NAMALWA (cell line): ENCODE data around the gene CPN2.
A peak's percentile ranks its signal among the peaks of the same experiment; 100 is the strongest.

ENCODE experiments used
- DNase-seq: peaks from one replicate; pipeline ENCODE4 v3.0.0-alpha.2; 2015; ENCODE audit warnings: low spot score

Gene CPN2

DNA sequence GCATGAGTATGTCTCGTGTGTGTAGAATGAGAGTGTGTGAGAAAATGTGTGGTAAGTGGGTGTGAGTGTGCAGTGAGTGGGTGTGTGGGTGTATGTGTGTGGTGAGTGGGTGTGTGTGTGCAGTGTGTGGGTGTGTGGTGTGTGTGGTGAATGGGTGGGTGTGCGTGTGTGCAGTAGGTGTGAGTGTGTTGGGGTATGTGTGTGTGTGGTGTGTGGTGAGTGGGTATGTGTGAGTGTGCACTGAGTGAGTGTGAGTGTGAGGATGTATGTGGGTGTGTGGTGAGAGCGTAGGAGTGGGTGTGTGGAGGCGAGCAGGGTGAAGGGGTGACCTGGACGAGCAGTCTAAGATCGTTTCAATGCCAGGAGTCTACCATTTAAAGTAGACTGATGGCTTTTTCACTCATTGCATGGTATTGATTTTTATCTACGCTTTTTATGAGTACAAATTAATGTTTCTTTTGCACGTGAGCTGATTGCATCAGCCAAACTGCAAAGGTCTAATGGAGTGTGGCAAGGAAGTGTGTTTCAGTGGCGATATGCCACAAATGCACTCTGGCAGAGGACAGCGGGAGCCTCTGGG, 1.6 kb upstream of the CPN2 start:
- no peak for DNase-seq

DNA sequence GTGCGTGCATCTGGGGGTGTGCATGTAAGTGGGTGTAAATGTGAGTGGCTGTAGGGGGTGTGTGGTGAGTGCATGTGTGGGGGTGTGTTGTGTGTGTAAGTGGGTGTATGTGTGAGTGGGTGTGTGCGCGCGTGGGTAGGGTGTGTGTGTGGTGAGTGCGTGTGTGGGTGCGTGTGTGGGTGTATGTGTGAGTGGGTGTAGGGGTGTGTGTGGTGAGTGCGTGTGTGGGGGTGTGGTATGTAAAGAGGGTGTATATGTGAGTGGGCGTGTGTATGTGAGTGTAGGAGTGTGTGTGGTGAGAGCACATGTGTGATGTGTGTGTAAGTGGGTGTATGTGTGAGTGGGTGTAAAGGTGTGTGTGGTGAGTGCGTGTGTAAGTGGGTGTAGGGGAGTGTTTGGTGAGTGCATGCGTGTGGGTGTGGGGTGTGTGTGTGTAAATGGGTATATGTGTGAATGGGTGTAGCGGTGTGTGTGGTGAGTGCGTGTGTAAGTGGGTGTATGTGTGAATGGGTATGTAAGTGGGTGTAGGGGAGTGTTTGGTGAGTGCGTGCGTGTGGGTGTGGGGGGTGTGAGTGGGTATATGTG, 916 bp upstream of the CPN2 start:
- DNase-seq = no peak

DNA sequence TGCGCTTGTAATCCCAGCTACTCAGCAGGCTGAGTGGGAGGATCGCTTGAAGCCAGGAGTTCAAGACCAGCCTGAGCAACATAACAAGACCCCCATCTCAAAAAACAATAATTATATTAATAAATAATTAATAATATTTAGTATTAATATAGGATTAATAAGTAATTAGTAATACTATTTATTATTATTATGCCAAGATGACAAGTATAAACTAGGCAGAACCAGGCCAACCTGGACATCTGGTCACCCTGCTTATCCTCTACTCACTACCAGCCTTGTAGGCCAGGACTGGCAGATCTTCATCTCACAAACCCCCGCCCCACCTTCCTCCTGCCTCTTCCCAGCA, 429 bp downstream of the CPN2 start:
- DNase-seq = no peak

DNA sequence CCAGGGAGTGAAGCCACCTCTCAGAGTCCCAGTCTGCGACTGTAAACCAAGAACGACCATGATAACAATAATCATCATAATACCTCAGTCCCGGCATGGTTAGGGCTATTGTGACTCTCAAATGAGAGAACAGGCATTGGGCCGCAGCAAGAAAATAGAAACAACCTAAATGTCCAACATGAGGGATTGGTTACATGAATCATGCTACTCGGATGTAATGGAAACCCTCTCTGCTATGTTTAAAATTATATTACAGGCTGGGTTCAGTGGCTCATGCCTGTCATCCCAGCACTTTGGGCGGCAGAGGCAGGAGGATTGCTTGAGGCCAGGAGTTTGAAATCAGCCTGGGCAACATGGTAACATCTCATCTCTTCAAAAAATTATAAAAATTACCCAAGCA, 2.8 kb downstream of the CPN2 start:
- no peak for DNase-seq

DNA sequence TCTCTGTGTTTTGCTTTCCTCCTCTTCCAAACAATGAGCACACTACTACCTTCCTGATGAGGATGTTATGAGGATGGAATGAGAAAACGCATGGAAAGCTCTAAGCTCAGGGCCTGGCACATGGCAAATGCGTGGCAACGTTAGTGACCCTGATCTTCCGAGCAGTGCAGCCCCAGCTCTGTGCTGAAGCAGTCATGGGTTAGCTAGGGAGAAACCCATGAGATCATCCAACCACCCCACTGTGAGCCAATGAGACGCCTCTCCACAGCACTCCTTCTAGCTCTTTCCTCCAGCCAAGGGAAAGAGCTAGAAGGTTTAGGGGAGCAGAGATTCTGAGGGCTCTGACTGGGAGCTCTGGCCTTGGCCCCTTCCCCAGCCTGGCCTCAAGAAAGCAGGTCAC, 4.5 kb downstream of the CPN2 start:
- no peak for DNase-seq

DNA sequence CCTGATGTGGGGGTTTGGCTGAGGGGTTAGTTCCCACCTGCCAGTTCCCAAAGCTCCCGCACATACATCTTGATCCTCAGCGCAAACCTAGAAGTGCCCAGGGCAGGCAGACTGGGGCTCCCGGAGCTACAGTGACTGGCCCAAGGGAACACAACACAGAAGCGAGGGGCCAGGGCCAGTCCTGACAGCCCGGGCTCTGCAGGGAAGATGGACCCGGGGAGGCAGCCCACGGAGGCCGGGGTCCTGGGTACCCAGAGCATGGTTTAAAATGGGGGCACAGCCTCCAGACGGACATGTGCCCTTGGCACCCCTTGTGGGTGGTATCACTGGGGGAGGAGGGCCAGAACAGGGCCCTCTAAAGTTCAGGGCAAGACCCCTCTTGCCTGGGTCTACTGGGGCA, 5.1 kb downstream of the CPN2 start:
- DNase-seq = no peak

DNA sequence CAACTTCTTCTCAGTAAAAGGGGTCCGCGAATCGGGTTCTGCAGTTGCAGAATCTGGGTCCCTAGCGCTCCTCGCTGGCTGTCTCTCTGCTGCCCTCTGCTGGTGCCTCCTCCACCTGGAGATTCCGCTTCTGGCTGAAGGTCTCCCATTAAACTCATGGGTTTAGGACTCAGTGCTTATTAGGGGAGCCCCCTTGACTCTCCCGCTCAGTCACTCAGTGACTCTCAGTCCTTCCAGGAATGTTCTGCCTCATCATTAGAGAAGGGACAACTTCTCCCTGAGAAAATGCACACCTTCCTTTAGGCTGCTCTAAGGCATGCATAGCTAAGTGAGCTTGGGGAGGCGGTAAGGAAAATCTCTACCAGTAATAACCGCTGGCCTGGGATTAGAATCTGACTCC, 7.1 kb downstream of the CPN2 start:
- peak; percentile 72 for DNase-seq

DNA sequence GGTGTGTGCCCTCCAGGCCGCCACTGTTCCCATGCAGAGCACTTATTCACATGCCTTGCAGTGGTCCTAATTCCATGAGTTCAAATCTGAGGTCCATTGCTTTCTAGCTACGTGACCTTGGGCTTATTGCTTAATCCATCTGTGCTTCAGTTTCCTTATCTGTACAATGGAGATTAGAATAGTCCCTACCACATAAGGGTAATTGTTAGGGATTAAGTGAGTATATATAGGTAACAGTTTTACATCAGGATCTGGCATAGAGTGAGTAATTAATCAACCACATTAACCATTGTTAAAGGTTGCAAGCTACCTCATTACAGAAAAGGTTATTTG, 7.6 kb downstream of the CPN2 start:
- no peak for DNase-seq

DNA sequence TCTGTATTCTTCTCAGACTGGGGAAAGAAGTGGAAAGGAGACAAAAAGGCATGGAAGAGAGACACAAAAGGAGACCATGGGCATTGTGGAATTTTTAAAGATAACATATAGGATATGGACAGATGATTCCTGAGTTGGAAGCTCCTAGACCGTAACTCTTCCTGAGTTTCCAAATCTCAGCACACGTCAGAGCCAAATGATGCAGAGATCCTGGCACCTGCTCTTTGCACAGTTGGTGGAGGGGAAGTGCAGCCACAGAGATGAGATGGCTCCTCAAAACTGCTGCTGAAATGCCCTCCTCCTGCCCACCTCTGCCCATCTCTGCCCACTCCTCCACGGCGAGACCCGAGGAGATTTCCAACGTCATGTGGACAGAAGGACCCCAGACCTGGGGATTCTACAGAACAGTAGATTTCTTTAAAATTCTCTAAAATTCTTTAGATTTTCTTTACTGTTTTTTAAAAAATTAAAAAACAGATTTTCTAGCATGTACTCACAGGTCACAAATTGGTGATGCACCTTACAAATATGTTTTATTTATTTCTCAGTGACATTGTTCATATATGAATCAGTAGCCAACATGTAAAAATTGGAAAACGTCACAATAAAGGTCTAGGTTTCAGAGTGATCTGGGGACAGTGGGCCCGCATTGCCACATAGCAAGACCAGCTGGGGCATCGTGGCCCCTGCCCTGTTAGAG, 8.1 kb downstream of the CPN2 start:
- DNase-seq = no peak

DNA sequence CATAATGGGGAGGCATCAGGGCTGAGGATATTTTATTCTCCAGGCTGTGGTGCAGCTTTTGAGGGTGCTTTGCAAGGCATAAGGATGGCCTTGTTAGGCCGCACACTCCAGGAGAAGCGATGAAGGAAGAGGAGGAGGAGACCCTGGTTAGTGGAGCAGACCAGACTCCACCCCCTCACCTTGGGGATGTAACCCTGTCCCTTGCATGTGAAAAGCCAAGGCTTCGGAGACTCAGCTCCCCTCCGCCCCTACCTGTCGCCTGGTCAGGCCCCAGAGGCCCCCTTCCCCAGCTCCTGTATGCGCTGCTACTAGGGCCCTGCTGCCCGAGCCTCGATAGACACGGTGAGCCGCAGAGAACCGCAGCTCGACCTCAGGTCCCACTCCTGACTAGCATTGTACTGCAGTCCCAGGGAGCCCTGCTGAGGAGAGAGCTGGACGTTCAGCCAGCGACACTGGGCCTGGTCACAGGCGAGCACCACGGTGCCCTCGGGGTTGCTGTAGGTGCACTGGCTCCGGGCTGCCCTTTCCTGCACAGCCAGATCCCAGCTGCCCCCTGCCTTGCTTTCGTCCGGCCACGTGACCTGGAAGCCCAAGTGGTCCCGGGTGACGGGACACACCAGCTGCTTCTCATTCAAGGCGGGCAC, 10.2 kb downstream of the CPN2 start:
- DNase-seq = no peak

DNA sequence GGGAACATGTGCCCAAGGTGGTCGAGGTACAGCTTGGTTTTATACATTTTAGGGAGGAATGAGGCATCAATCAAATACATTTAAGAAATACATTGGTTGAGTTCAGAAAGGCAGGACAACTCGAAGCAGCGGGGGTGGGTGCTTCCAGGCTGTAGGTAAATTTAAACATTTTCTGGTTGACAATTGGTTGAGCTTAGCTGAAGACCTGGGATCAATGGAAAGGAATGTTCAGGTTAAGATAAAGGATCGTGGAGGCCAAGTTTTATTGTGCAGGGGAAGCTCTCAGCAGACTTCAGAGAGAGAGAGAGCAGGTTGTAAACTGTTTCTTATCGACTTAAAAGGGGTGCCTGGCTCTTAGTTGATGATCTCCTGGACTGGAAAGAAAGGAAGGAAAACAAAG, 11.3 kb downstream of the CPN2 start:
- DNase-seq = no peak

GRCh38 chr3:194339356-194339755, 11.8 kb downstream of the CPN2 start:
- no peak for DNase-seq

GRCh38 chr3:194337965-194338753, 13.0 kb downstream of the CPN2 start:
- DNase-seq = no peak

DNA sequence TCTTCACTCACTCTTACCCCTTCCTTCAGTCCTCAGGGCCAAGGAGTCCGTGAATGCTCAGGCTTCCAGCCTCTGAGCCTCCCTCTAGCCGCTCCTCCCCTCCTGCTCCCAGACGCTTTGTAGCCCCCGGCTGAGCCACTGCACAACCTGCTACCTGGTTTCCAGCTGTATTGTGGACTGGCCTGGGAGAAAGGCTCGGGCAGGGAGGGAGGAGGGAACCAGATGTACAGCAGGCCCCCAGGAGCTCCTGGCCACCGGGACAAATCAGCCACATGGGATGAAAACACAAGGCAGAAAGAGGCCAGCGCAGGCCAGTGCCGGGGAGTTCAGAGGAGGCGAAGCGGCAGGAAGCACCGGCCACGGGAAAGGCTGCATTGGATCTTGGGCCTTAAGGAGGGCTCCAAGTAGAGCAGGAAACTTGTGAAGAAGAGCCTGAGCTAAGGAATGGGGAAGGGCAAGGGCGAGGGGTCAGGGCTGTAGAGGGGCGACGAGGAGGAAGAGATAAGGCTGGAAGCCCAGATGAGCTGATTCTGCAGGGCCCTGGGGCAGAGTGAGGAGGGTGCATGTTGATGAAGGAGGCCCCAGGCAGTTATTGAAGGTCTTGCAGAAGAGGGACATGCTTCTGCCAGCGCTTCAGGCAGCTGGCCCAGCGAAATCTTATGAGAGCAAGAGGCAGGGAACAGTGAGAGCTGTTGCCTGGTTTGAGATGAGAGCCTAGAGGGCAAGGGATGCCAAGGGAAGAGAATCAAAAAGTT, 14.3 kb downstream of the CPN2 start:
- no peak for DNase-seq

DNA sequence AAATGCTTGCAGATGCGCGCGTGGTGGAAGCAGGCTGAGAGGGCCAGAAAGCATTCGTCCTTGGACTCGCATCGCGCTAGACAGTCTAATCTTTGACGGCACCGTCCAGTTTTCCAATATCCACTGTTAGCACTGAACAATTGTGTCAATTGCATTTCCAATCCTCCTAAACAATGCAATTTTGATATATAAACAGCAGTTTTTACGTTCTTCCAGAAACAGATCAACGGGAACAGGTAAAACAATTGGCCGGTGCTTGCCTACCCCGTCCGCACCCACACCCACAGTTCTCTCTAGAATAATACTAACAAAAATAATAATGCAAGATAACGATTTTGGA, 17.2 kb downstream of the CPN2 start:
- DNase-seq = no peak

GRCh38 chr3:194333212-194333980, 17.7 kb downstream of the CPN2 start:
- DNase-seq = peak; percentile 86

- no peak for DNase-seq
Measured at GRCh38 chr3:194332858-194333211, 18.3 kb downstream of the CPN2 start.

- DNase-seq = no peak
Measured at GRCh38 chr3:194330579-194330978, 20.5 kb downstream of the CPN2 start.

GRCh38 chr3:194330160-194330559, 21.0 kb downstream of the CPN2 start:
- DNase-seq = no peak

DNA sequence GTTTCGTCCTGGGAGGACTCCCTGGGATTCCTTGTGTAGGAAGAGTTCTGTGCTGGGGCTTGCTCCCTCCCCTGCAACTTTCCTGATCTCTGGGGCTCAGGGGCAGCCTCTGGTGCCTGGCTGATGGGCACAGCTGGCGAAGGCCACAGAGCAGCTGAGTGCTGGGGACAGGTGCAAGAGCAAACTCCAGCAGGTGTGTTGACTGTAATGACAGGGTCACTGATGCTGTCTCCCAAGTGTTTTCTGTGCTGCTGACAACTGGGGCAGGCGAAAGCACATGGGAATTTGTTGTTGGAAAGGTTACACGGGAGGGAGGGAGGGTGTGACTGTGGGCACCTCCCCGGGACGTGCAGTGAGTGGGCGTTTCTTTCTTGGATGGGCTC, 21.6 kb downstream of the CPN2 start:
- no peak for DNase-seq

DNA sequence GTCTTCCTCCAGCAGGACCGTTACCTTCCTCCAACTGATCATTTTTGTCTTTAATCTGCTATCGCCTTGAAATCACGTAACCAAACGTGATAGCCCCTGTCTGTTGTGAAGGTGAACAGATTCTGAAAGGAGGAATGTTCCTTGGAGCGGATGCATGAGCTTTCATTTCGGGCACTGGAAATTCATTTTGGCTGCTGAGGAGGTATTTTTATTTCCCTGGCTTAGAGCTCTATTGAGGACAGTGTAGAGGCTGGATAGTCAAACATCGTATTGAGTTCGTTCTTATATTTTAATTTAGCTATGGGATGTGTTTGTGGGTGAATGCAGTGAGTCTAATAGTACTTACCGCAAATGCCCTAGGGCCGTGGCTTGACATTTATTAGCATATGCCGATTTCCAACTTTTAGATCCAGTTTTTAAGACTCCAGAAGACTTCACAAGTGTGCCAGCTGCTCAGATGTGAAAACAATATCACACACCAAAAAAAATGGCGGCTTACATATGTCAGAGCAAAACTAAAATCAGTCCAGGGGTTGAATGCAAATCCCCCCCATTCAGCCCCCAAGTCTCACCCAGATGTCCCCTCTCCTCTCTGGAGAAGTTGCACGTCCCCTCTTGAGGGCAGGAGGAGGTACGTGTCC, 22.1 kb downstream of the CPN2 start:
- DNase-seq = no peak
